ENCODE measurements around the gene TCF12. TPM values are rescaled to one million over a fixed set of nuclear protein-coding genes. Genes with fewer than 3 reads are reported as not detected.

The TCF12 gene
- total RNA-seq, 1 donor from 2014 or later, result 164 TPM

DNA sequence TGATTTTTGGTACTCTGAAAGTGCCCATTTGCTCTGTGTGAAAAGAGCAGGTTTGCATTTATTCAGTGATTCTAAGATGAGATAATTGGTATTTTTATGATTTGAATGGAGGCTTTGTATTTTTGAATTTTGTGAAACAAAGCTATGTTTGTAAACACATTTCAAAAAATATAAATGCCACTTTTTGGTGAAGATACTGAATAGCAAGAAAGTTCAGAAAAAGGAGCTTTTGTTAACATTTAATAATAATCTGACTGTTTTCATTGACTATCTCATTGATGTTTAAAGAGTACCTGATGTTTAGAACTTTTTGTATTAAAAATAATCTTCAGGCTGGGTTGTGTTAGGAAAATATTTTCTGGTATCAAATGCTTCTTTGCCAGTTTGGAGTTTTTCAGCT is 23.7 kb downstream of the TCF12 start:
- TF ChIP-seq, protein P1, sequence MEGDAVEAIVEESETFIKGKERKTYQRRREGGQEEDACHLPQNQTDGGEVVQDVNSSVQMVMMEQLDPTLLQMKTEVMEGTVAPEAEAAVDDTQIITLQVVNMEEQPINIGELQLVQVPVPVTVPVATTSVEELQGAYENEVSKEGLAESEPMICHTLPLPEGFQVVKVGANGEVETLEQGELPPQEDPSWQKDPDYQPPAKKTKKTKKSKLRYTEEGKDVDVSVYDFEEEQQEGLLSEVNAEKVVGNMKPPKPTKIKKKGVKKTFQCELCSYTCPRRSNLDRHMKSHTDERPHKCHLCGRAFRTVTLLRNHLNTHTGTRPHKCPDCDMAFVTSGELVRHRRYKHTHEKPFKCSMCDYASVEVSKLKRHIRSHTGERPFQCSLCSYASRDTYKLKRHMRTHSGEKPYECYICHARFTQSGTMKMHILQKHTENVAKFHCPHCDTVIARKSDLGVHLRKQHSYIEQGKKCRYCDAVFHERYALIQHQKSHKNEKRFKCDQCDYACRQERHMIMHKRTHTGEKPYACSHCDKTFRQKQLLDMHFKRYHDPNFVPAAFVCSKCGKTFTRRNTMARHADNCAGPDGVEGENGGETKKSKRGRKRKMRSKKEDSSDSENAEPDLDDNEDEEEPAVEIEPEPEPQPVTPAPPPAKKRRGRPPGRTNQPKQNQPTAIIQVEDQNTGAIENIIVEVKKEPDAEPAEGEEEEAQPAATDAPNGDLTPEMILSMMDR (IDR thresholded peaks at IDR 0.05), result no peak
- no peaks in the 10 kb centered on the region for H3K27me3 Mint-ChIP-seq (ENCODE audit: unreplicated experiment)
- DNase-seq (ENCODE audit: extremely low spot score, unreplicated experiment), result no peak
- H3K4me1 Mint-ChIP-seq (ENCODE audit: unreplicated experiment), result peaks cover 19% of the 10 kb centered on the region
- no peak overlapping the region for H3K4me3 Mint-ChIP-seq (ENCODE audit: unreplicated experiment)
- no peak overlapping the region for H3K27ac Mint-ChIP-seq (ENCODE audit: unreplicated experiment)
- H3K36me3 Mint-ChIP-seq (ENCODE audit: unreplicated experiment), result peaks cover 18% of the 10 kb centered on the region
- H3K9me3 Mint-ChIP-seq (ENCODE audit: unreplicated experiment), result peaks cover 7% of the 10 kb centered on the region

DNA sequence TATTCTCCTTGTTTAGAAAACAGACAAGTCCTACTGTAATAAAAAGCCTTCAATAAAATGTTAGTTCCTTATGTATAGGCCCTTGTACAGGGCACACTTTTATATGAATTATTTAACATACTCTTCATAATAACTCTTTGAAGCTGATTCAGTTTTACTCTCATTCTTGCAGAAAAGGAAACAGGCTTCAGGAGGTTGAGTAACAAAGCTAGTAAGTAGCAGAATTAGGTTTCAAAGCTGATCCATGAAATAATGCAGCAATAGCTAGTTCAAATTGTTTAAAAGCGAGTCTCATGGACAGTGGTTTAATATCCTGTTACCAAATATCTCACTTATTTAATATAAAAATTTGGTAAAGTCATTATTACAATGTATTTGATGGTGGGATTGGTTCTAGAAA is 25.0 kb downstream of the TCF12 start:
- Mint-ChIP-seq H3K4me1 (ENCODE audit: unreplicated experiment) (peaks cover 29% of the 10 kb centered on the region), H3K36me3 (ENCODE audit: unreplicated experiment) (peaks cover 19% of the 10 kb centered on the region), H3K4me3 (ENCODE audit: unreplicated experiment) (no peak overlapping the region), H3K27me3 (ENCODE audit: unreplicated experiment) (no peaks in the 10 kb centered on the region), H3K9me3 (ENCODE audit: unreplicated experiment) (peaks cover 6% of the 10 kb centered on the region), H3K27ac (ENCODE audit: unreplicated experiment) (no peak overlapping the region)
- TF ChIP-seq, protein P1 (IDR thresholded peaks at IDR 0.05), result no peak
- DNase-seq (ENCODE audit: extremely low spot score, unreplicated experiment), result no peak

DNA sequence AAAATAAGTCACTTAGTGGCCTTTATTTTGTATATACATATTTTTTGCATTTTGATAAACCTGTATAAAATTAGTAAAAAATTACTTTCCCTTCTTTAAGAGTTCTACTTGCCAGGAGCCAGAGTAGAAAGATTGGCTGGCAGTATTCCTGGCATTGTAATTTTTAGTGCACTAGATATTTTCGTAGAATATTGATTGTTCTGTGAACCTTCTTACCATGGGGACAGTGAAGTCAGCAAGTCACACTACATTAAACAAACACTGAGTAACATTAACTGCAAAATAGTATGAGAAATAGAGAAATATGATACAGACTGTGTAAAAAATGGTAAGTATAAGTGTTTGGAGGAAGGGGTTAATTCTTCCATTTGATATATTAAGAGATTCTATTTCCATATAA is 26.0 kb downstream of the TCF12 start:
- H3K9me3 Mint-ChIP-seq (ENCODE audit: unreplicated experiment), result peaks cover 6% of the 10 kb centered on the region

DNA sequence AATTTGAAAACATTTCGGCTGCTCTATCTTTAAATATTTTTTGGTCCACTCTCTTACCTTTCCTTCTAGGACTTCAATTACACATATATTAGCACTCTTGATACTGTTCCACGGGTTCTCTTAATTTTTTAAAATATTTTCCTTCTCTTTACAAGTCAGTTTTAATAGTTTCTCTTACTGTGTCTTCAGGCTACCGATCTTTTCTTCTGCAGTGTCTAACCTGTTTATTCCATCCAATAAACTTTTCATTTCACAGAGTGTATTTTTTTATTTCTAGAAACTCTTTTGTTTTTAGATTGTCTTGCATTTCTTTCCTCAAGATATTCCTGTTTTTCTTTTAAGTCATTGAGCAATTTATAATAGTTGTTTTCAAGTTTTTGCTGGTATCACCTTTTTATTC is 27.7 kb downstream of the TCF12 start:
- H3K9me3 Mint-ChIP-seq (ENCODE audit: unreplicated experiment), result peaks cover 6% of the 10 kb centered on the region
- H3K36me3 Mint-ChIP-seq (ENCODE audit: unreplicated experiment), result peaks cover 19% of the 10 kb centered on the region
- no peaks in the 10 kb centered on the region for H3K27me3 Mint-ChIP-seq (ENCODE audit: unreplicated experiment)
- H3K4me3 Mint-ChIP-seq (ENCODE audit: unreplicated experiment), result no peak overlapping the region
- H3K27ac Mint-ChIP-seq (ENCODE audit: unreplicated experiment), result no peak overlapping the region
- peaks cover 43% of the 10 kb centered on the region for H3K4me1 Mint-ChIP-seq (ENCODE audit: unreplicated experiment)
- DNase-seq (ENCODE audit: extremely low spot score, unreplicated experiment), result no peak
- TF ChIP-seq, protein P1 (IDR thresholded peaks at IDR 0.05), result no peak

More for the DNA sequence above, 26.0 kb downstream of the TCF12 start:
- Mint-ChIP-seq H3K4me1 (ENCODE audit: unreplicated experiment) (peaks cover 38% of the 10 kb centered on the region), H3K27ac (ENCODE audit: unreplicated experiment) (no peak overlapping the region), H3K4me3 (ENCODE audit: unreplicated experiment) (no peak overlapping the region), H3K36me3 (ENCODE audit: unreplicated experiment) (peaks cover 19% of the 10 kb centered on the region), H3K27me3 (ENCODE audit: unreplicated experiment) (no peaks in the 10 kb centered on the region)
- TF ChIP-seq, protein P1 (IDR thresholded peaks at IDR 0.05), result no peak
- no peak for DNase-seq (ENCODE audit: extremely low spot score, unreplicated experiment)

DNA sequence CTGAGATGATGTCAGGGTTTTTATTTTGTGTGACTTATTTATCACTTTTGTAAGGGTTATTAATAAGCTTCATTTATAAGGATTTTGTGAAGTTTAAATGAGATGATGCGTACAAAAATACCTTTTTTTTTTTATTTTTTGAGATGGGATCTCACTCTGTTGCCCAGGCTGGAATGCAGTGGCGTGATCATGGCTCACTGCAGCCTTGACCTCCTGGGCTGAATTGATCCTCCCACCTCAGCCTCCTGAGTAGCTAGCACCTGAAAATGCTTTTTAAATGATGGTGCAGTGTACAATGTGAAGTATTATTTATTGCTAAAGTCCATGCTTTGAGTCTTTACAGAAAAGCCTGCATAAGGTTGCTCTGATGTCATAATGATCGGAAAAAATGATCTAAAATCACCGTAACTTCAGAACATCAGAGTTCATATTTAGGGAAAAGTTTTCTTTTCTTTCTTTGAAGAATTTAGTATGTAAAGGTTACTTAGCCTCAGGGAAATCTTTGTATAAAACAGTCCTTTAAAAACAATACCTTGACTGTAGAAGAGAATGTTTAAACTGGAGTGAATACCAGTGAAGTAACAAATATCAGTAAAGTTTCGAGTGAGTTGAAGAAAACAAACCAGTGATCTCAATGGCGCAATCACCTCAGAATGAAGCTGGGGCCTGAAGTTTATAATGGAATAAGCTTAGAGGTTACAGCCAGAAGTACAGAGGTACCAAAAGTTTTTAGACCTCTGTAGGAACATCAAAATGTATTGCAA is 29.7 kb downstream of the TCF12 start:
- no peak overlapping the region for H3K4me3 Mint-ChIP-seq (ENCODE audit: unreplicated experiment)
- DNase-seq (ENCODE audit: extremely low spot score, unreplicated experiment), result no peak
- H3K36me3 Mint-ChIP-seq (ENCODE audit: unreplicated experiment), result peaks cover 22% of the 10 kb centered on the region
- peaks cover 37% of the 10 kb centered on the region for H3K4me1 Mint-ChIP-seq (ENCODE audit: unreplicated experiment)
- H3K9me3 Mint-ChIP-seq (ENCODE audit: unreplicated experiment), result peaks cover 6% of the 10 kb centered on the region
- TF ChIP-seq, protein P1 (IDR thresholded peaks at IDR 0.05), result no peak
- H3K27me3 Mint-ChIP-seq (ENCODE audit: unreplicated experiment), result no peaks in the 10 kb centered on the region
- peak overlapping the region; percentile 36 for H3K27ac Mint-ChIP-seq (ENCODE audit: unreplicated experiment)

Data from osteocyte (in vitro differentiated cells).